ENCODE data around the gene SLC4A2.

The SLC4A2 gene

GRCh38 chr7:151124481-151124880, 65.1 kb downstream of the SLC4A2 start:
- peaks cover 0 to 1% (median 0%) of the 10 kb centered on the region in 3 experiments for H3K27me3 ChIP-seq (ENCODE audit: control insufficient read depth in 3 of 3, insufficient read depth in 3 of 3, low read depth in 1 of 3, low read length in 3 of 3)
- H3K4me1 ChIP-seq (ENCODE audit: control insufficient read depth in 2 of 2, insufficient read depth in 1 of 2, low read depth in 1 of 2, low read length in 2 of 2) = peaks cover 0 to 18% of the 10 kb centered on the region in 2 donors
- H4K8ac ChIP-seq (ENCODE audit: low read depth, low read length) = peak overlapping the region; percentile 76
- peak overlapping the region; percentile 61 for H3K14ac ChIP-seq (ENCODE audit: low read length)
- H3K18ac ChIP-seq (ENCODE audit: low read length) = peak overlapping the region; percentile 36
- peak overlapping the region; percentile 45 for H3K23ac ChIP-seq (ENCODE audit: low read depth, low read length, poor library complexity)
- no peak overlapping the region for H2BK12ac ChIP-seq (ENCODE audit: low read length)
- H2AFZ ChIP-seq (ENCODE audit: low read length) = no peak overlapping the region
- peaks cover 33 to 62% of the 10 kb centered on the region in 2 donors for H3K36me3 ChIP-seq (replicated peaks in 1 of 2; ENCODE audit: control insufficient read depth in 2 of 2, insufficient read depth in 2 of 2, low read length in 2 of 2)
- no peak overlapping the region for H2BK15ac ChIP-seq (ENCODE audit: low read length)
- H3K79me1 ChIP-seq (ENCODE audit: low read depth, low read length) = peaks cover 22% of the 10 kb centered on the region
- no peak overlapping the region for H3K4me3 ChIP-seq (ENCODE audit: low read length in 2 of 2)
- H2BK5ac ChIP-seq (ENCODE audit: low read length) = no peak overlapping the region
- no peak for DNase-seq (ENCODE audit: low spot score)
- no peaks in the 10 kb centered on the region for H3K9me3 ChIP-seq (replicated peaks in 1 of 2; ENCODE audit: control insufficient read depth in 2 of 2, insufficient read depth in 1 of 2, low read depth in 1 of 2, low read length in 2 of 2)
- WGBS, 2 donors (ENCODE audit: extremely low coverage in 2 of 2, insufficient read length in 2 of 2, insufficient replicate concordance in 1 of 2) = no CpG with 5 or more reads among the region's 7 CpGs
- H3K27ac ChIP-seq (replicated peaks; ENCODE audit: low read length) = no peak overlapping the region
- H3K4ac ChIP-seq (ENCODE audit: low read length) = no peak overlapping the region
- peak overlapping the region; percentile 89 for H2AK5ac ChIP-seq (ENCODE audit: low read depth, low read length)
- H3K4me2 ChIP-seq (ENCODE audit: insufficient read depth, low read length, poor library complexity, severe bottlenecking) = no peak overlapping the region
- peak overlapping the region; percentile 45 for H3K9ac ChIP-seq (ENCODE audit: low read depth, low read length, poor library complexity)
- no peak overlapping the region for H2BK120ac ChIP-seq (ENCODE audit: low read depth, low read length)
- no peak overlapping the region for H4K91ac ChIP-seq (ENCODE audit: low read depth, low read length, poor library complexity)

- H2AFZ ChIP-seq (ENCODE audit: low read length) = no peak overlapping the region
- no peak overlapping the region for H3K4me2 ChIP-seq (ENCODE audit: insufficient read depth, low read length, poor library complexity, severe bottlenecking)
- H3K79me1 ChIP-seq (ENCODE audit: low read depth, low read length) = peaks cover 17% of the 10 kb centered on the region
- H4K91ac ChIP-seq (ENCODE audit: low read depth, low read length, poor library complexity) = no peak overlapping the region
- H3K18ac ChIP-seq (ENCODE audit: low read length) = no peak overlapping the region
- H3K9ac ChIP-seq (ENCODE audit: low read depth, low read length, poor library complexity) = peak overlapping the region; percentile 71
- H2BK120ac ChIP-seq (ENCODE audit: low read depth, low read length) = no peak overlapping the region
- H2BK12ac ChIP-seq (ENCODE audit: low read length) = peak overlapping the region; percentile 36
- H2BK15ac ChIP-seq (ENCODE audit: low read length) = no peak overlapping the region
- peak overlapping the region; percentile 21 for H3K23ac ChIP-seq (ENCODE audit: low read depth, low read length, poor library complexity)
- H4K8ac ChIP-seq (ENCODE audit: low read depth, low read length) = no peak overlapping the region
- H3K27ac ChIP-seq (replicated peaks; ENCODE audit: low read length) = peak overlapping the region; percentile 92
- no peak overlapping the region for H2BK5ac ChIP-seq (ENCODE audit: low read length)
- H2AK5ac ChIP-seq (ENCODE audit: low read depth, low read length) = peak overlapping the region; percentile 4
- H3K4me3 ChIP-seq (ENCODE audit: low read length in 2 of 2) = no peak overlapping the region
- no peak for DNase-seq (ENCODE audit: low spot score)
- peaks cover 35 to 62% of the 10 kb centered on the region in 2 donors for H3K36me3 ChIP-seq (replicated peaks in 1 of 2; ENCODE audit: control insufficient read depth in 2 of 2, insufficient read depth in 2 of 2, low read length in 2 of 2)
- H3K4me1 ChIP-seq (ENCODE audit: control insufficient read depth in 2 of 2, insufficient read depth in 1 of 2, low read depth in 1 of 2, low read length in 2 of 2) = peaks cover 0 to 18% of the 10 kb centered on the region in 2 donors
- H3K9me3 ChIP-seq (replicated peaks in 1 of 2; ENCODE audit: control insufficient read depth in 2 of 2, insufficient read depth in 1 of 2, low read depth in 1 of 2, low read length in 2 of 2) = no peaks in the 10 kb centered on the region
- no peak overlapping the region for H3K4ac ChIP-seq (ENCODE audit: low read length)
- H3K14ac ChIP-seq (ENCODE audit: low read length) = peak overlapping the region; percentile 61
- peaks cover 0 to 1% (median 0%) of the 10 kb centered on the region in 3 experiments for H3K27me3 ChIP-seq (ENCODE audit: control insufficient read depth in 3 of 3, insufficient read depth in 3 of 3, low read depth in 1 of 3, low read length in 3 of 3)
- no CpG with 5 or more reads among the region's 14 CpGs for WGBS, 2 donors (ENCODE audit: extremely low coverage in 2 of 2, insufficient read length in 2 of 2, insufficient replicate concordance in 1 of 2)
Measured at GRCh38 chr7:151124899-151125399, 65.6 kb downstream of the SLC4A2 start.

GRCh38 chr7:151125470-151125845, 66.1 kb downstream of the SLC4A2 start:
- peaks cover 17% of the 10 kb centered on the region for H3K79me1 ChIP-seq (ENCODE audit: low read depth, low read length)
- peak overlapping the region; percentile 48 for H2BK5ac ChIP-seq (ENCODE audit: low read length)
- H2AFZ ChIP-seq (ENCODE audit: low read length) = no peak overlapping the region
- H2BK15ac ChIP-seq (ENCODE audit: low read length) = no peak overlapping the region
- H3K14ac ChIP-seq (ENCODE audit: low read length) = no peak overlapping the region
- WGBS, 2 donors (ENCODE audit: extremely low coverage in 2 of 2, insufficient read length in 2 of 2, insufficient replicate concordance in 1 of 2) = no CpG with 5 or more reads among the region's 22 CpGs
- peak overlapping the region; percentile 96 for H3K23ac ChIP-seq (ENCODE audit: low read depth, low read length, poor library complexity)
- peak overlapping the region; percentile 92 for H3K27ac ChIP-seq (replicated peaks; ENCODE audit: low read length)
- H4K91ac ChIP-seq (ENCODE audit: low read depth, low read length, poor library complexity) = no peak overlapping the region
- DNase-seq (ENCODE audit: low spot score) = peak; percentile 82
- no peak overlapping the region for H4K8ac ChIP-seq (ENCODE audit: low read depth, low read length)
- H3K9ac ChIP-seq (ENCODE audit: low read depth, low read length, poor library complexity) = no peak overlapping the region
- peak overlapping the region in 1 of 2 donors; percentile 75 for H3K4me3 ChIP-seq (ENCODE audit: low read length in 2 of 2)
- H3K4ac ChIP-seq (ENCODE audit: low read length) = no peak overlapping the region
- peaks cover 35 to 62% of the 10 kb centered on the region in 2 donors for H3K36me3 ChIP-seq (replicated peaks in 1 of 2; ENCODE audit: control insufficient read depth in 2 of 2, insufficient read depth in 2 of 2, low read length in 2 of 2)
- H2AK5ac ChIP-seq (ENCODE audit: low read depth, low read length) = no peak overlapping the region
- H3K4me1 ChIP-seq (ENCODE audit: control insufficient read depth in 2 of 2, insufficient read depth in 1 of 2, low read depth in 1 of 2, low read length in 2 of 2) = peaks cover 0 to 18% of the 10 kb centered on the region in 2 donors
- H3K4me2 ChIP-seq (ENCODE audit: insufficient read depth, low read length, poor library complexity, severe bottlenecking) = peak overlapping the region; percentile 81
- no peak overlapping the region for H2BK12ac ChIP-seq (ENCODE audit: low read length)
- peaks cover 0 to 1% (median 0%) of the 10 kb centered on the region in 3 experiments for H3K27me3 ChIP-seq (ENCODE audit: control insufficient read depth in 3 of 3, insufficient read depth in 3 of 3, low read depth in 1 of 3, low read length in 3 of 3)
- peak overlapping the region; percentile 67 for H2BK120ac ChIP-seq (ENCODE audit: low read depth, low read length)
- no peaks in the 10 kb centered on the region for H3K9me3 ChIP-seq (replicated peaks in 1 of 2; ENCODE audit: control insufficient read depth in 2 of 2, insufficient read depth in 1 of 2, low read depth in 1 of 2, low read length in 2 of 2)
- H3K18ac ChIP-seq (ENCODE audit: low read length) = peak overlapping the region; percentile 89

- Histone ChIP-seq H3K4me1 (ENCODE audit: control insufficient read depth in 2 of 2, insufficient read depth in 1 of 2, low read depth in 1 of 2, low read length in 2 of 2) (peaks cover 0 to 18% of the 10 kb centered on the region in 2 donors), H3K9ac (ENCODE audit: low read depth, low read length, poor library complexity) (peak overlapping the region; percentile 84), H4K91ac (ENCODE audit: low read depth, low read length, poor library complexity) (no peak overlapping the region), H3K14ac (ENCODE audit: low read length) (peak overlapping the region; percentile 56), H3K36me3 (replicated peaks in 1 of 2; ENCODE audit: control insufficient read depth in 2 of 2, insufficient read depth in 2 of 2, low read length in 2 of 2) (peaks cover 35 to 62% of the 10 kb centered on the region in 2 donors), H4K8ac (ENCODE audit: low read depth, low read length) (no peak overlapping the region), H3K9me3 (replicated peaks in 1 of 2; ENCODE audit: control insufficient read depth in 2 of 2, insufficient read depth in 1 of 2, low read depth in 1 of 2, low read length in 2 of 2) (no peaks in the 10 kb centered on the region), H3K79me1 (ENCODE audit: low read depth, low read length) (peaks cover 17% of the 10 kb centered on the region), H3K4me2 (ENCODE audit: insufficient read depth, low read length, poor library complexity, severe bottlenecking) (peak overlapping the region; percentile 81), H3K27ac (replicated peaks; ENCODE audit: low read length) (peak overlapping the region; percentile 92), H2BK15ac (ENCODE audit: low read length) (no peak overlapping the region), H2AK5ac (ENCODE audit: low read depth, low read length) (peak overlapping the region; percentile 98), H2BK5ac (ENCODE audit: low read length) (peak overlapping the region; percentile 48), H3K23ac (ENCODE audit: low read depth, low read length, poor library complexity) (peak overlapping the region; percentile 96), H2AFZ (ENCODE audit: low read length) (no peak overlapping the region), H3K27me3 (ENCODE audit: control insufficient read depth in 3 of 3, insufficient read depth in 3 of 3, low read depth in 1 of 3, low read length in 3 of 3) (peaks cover 0 to 1% (median 0%) of the 10 kb centered on the region in 3 experiments), H2BK12ac (ENCODE audit: low read length) (peak overlapping the region; percentile 22), H3K18ac (ENCODE audit: low read length) (peak overlapping the region; percentile 95), H3K4ac (ENCODE audit: low read length) (peak overlapping the region; percentile 61), H2BK120ac (ENCODE audit: low read depth, low read length) (peak overlapping the region; percentile 67), H3K4me3 (ENCODE audit: low read length in 2 of 2) (peak overlapping the region in 1 of 2 donors; percentile 75)
- DNase-seq (ENCODE audit: low spot score) = peak; percentile 67
- no CpG with 5 or more reads among the region's 58 CpGs for WGBS, 2 donors (ENCODE audit: extremely low coverage in 2 of 2, insufficient read length in 2 of 2, insufficient replicate concordance in 1 of 2)
Measured at GRCh38 chr7:151125846-151126481, 66.6 kb downstream of the SLC4A2 start.
